IMR-90 (cell line): ENCODE measurements around the gene LTBP1. TPM values are rescaled to one million over a fixed set of nuclear protein-coding genes. Genes with fewer than 3 reads are reported as not detected.

ENCODE experiments used
- ATAC-seq: fragments of 200-7000 bp; cut with Tn5 transposase; 2 replicates; pipeline ENCODE4 v1.9.1; 2020; ENCODE audit warnings: low read depth, mild to moderate bottlenecking, moderate library complexity
- BruUV-seq: library from RNA; stranded (reverse); fragments of 400-500 nt; replicated peaks from 2 replicates; lab custom pipeline; 2021; lab: Mats Ljungman, UMichigan
- CTCF ChIA-PET: fragments of 300-600 bp; formaldehyde crosslinking; extraction: SDS; loops from one replicate; lab custom pipeline; 2021; ENCODE audit warnings: antibody characterized with exemption; lab: Yijun Ruan, JAX
- POLR2A ChIA-PET: fragments of 300-600 bp; sonication (Branson Sonifier 250); formaldehyde crosslinking; loops from one replicate; lab custom pipeline; 2022; ENCODE audit warnings: antibody characterized with exemption; ENCODE audit not compliant: unreplicated experiment; lab: Charles Lee
- DNase-seq: peaks from one replicate; pipeline ENCODE4 v3.0.0; 2013
- H2AFZ ChIP-seq: replicated peaks from 2 replicates; pipeline ENCODE3; 2013; ENCODE audit warnings: low read length, mild to moderate bottlenecking; ENCODE audit not compliant: poor library complexity
- H2AK5ac ChIP-seq: 2 replicates; pipeline ENCODE4 v1.6.1; 2013; ENCODE audit warnings: low read depth, low read length, inconsistent platforms
- H2AK9ac ChIP-seq: replicated peaks from 2 replicates; pipeline ENCODE3; 2013; ENCODE audit warnings: mild to moderate bottlenecking, low read depth, low read length, moderate library complexity; ENCODE audit not compliant: poor library complexity
- H2BK120ac ChIP-seq: 2 replicates; pipeline ENCODE4 v1.6.1; 2013; ENCODE audit warnings: low read depth, low read length, inconsistent platforms
- H2BK15ac ChIP-seq: 3 replicates; pipeline ENCODE4 v1.6.1; 2013; ENCODE audit warnings: low read depth, low read length, inconsistent platforms
- H2BK20ac ChIP-seq: 2 replicates; pipeline ENCODE4 v1.6.1; 2013; ENCODE audit warnings: low read depth, mild to moderate bottlenecking, inconsistent platforms, low read length, moderate library complexity
- H2BK5ac ChIP-seq: 2 replicates; pipeline ENCODE4 v1.6.1; 2013; ENCODE audit warnings: mild to moderate bottlenecking, low read depth, low read length, inconsistent platforms; ENCODE audit not compliant: poor library complexity, severe bottlenecking
- H3K14ac ChIP-seq: replicated peaks from 2 replicates; pipeline ENCODE4 v1.6.1; 2013; ENCODE audit warnings: low read depth, low read length, inconsistent platforms
- H3K18ac ChIP-seq: 2 replicates; pipeline ENCODE4 v1.6.1; 2013; ENCODE audit warnings: low read depth, low read length, control low read depth
- H3K23ac ChIP-seq: 2 replicates; pipeline ENCODE4 v1.6.1; 2013; ENCODE audit warnings: low read depth, low read length, inconsistent platforms
- H3K27ac ChIP-seq: 2 replicates; pipeline ENCODE4 v1.5.1; 2013; ENCODE audit warnings: mild to moderate bottlenecking, control low read depth, low read length; ENCODE audit not compliant: insufficient read depth
- H3K27me3 ChIP-seq: 2 replicates; pipeline ENCODE4 v1.6.1; 2013; ENCODE audit warnings: low read length; ENCODE audit not compliant: control insufficient read depth, insufficient read depth
- H3K36me3 ChIP-seq: 2 replicates; pipeline ENCODE4 v1.6.1; 2013; ENCODE audit warnings: low read length, mixed read lengths; ENCODE audit not compliant: control insufficient read depth, insufficient read depth
- H3K4ac ChIP-seq: 2 replicates; pipeline ENCODE4 v1.6.1; 2013; ENCODE audit warnings: low read depth, low read length, inconsistent platforms
- H3K4me1 ChIP-seq: 2 replicates; pipeline ENCODE4 v1.6.1; 2013; ENCODE audit warnings: low read length, mixed read lengths; ENCODE audit not compliant: control insufficient read depth, insufficient read depth
- H3K4me2 ChIP-seq: 2 replicates; pipeline ENCODE4 v1.6.1; 2013; ENCODE audit warnings: low read depth, mild to moderate bottlenecking, control low read depth, low read length, moderate library complexity
- H3K4me3 ChIP-seq: 2 replicates; pipeline ENCODE4 v1.5.1; 2013; ENCODE audit warnings: low read depth, mild to moderate bottlenecking, control low read depth, low read length, moderate library complexity; ENCODE audit not compliant: insufficient read depth
- H3K56ac ChIP-seq: 2 replicates; pipeline ENCODE4 v1.6.1; 2013; ENCODE audit warnings: low read length, inconsistent platforms; ENCODE audit not compliant: insufficient read depth; ENCODE audit errors: extremely low read depth
- H3K79me1 ChIP-seq, 2 experiments: 2 replicates each; pipeline ENCODE4 v1.6.1; 2013; ENCODE audit warnings: low read length in 2 of 2, inconsistent platforms in 1 of 2, low read depth in 1 of 2
- H3K9ac ChIP-seq: 2 replicates; pipeline ENCODE4 v1.6.1; 2013; ENCODE audit warnings: low read depth, low read length, control low read depth
- H3K9me1 ChIP-seq: 2 replicates; pipeline ENCODE4 v1.6.1; 2013; ENCODE audit warnings: low read length, inconsistent platforms; ENCODE audit not compliant: insufficient read depth
- H3K9me3 ChIP-seq: 2 replicates; pipeline ENCODE4 v1.6.1; 2013; ENCODE audit warnings: low read length; ENCODE audit not compliant: control insufficient read depth, insufficient read depth
- H4K20me1 ChIP-seq: 2 replicates; pipeline ENCODE4 v1.6.1; 2013; ENCODE audit warnings: low read length, inconsistent platforms; ENCODE audit not compliant: insufficient read depth
- H4K5ac ChIP-seq: 2 replicates; pipeline ENCODE4 v1.6.1; 2013; ENCODE audit warnings: mild to moderate bottlenecking, low read depth, low read length, control low read depth
- H4K8ac ChIP-seq, 2 experiments: 2 replicates each; pipeline ENCODE4 v1.6.1; 2013; ENCODE audit warnings: low read depth in 2 of 2, low read length in 2 of 2, control low read depth in 1 of 2, inconsistent platforms in 1 of 2
- H4K91ac ChIP-seq: 2 replicates; pipeline ENCODE4 v1.6.1; 2013; ENCODE audit warnings: low read depth, low read length, inconsistent platforms; ENCODE audit not compliant: insufficient read depth
- BHLHE40 ChIP-seq: fragments of 150-350 bp; IDR thresholded peaks from 2 replicates; pipeline ENCODE4 v1.6.1; 2016; ENCODE audit warnings: mild to moderate bottlenecking, low read depth, low read length
- CEBPB ChIP-seq: IDR thresholded peaks from 2 replicates; pipeline ENCODE4 v1.6.1; 2012; ENCODE audit warnings: low read depth, low read length, improper control_type of control experiment
- CHD1 ChIP-seq: IDR thresholded peaks from 2 replicates; pipeline ENCODE4 v1.6.1; 2012; ENCODE audit warnings: low read depth, low read length, improper control_type of control experiment
- CTCF ChIP-seq: conservative IDR thresholded peaks from 2 replicates; pipeline ENCODE4 v1.5.1; 2012; ENCODE audit warnings: mild to moderate bottlenecking, low read depth, low read length, improper control_type of control experiment
- ELK1 ChIP-seq: fragments of 150-350 bp; IDR thresholded peaks from 2 replicates; pipeline ENCODE4 v1.6.1; 2016; ENCODE audit warnings: low read depth, mild to moderate bottlenecking, low read length, moderate library complexity, borderline replicate concordance
- FOS ChIP-seq: fragments of 150-350 bp; IDR thresholded peaks from 2 replicates; pipeline ENCODE4 v1.6.1; 2016; ENCODE audit warnings: low read depth, low read length
- MAFK ChIP-seq: IDR thresholded peaks from 2 replicates; pipeline ENCODE4 v1.6.1; 2012; ENCODE audit warnings: low read depth, low read length, improper control_type of control experiment
- MAZ ChIP-seq: IDR thresholded peaks from 2 replicates; pipeline ENCODE4 v1.6.1; 2012; ENCODE audit warnings: low read depth, mild to moderate bottlenecking, low read length, improper control_type of control experiment, moderate library complexity, borderline replicate concordance
- MXI1 ChIP-seq: IDR thresholded peaks from 2 replicates; pipeline ENCODE4 v1.6.1; 2012; ENCODE audit warnings: low read depth, mild to moderate bottlenecking, low read length, moderate library complexity, borderline replicate concordance
- NFE2L2 ChIP-seq: fragments of 150-350 bp; IDR thresholded peaks from 2 replicates; pipeline ENCODE4 v1.6.1; 2016; ENCODE audit warnings: low read depth, mild to moderate bottlenecking, low read length
- POLR2A ChIP-seq: IDR thresholded peaks from 2 replicates; pipeline ENCODE4 v1.6.1; 2012; ENCODE audit warnings: mild to moderate bottlenecking, low read depth, low read length
- RAD21 ChIP-seq: IDR thresholded peaks from 2 replicates; pipeline ENCODE4 v1.6.1; 2012; ENCODE audit warnings: low read length, improper control_type of control experiment
- RCOR1 ChIP-seq: IDR thresholded peaks from 2 replicates; pipeline ENCODE4 v1.6.1; 2012; ENCODE audit warnings: mild to moderate bottlenecking, low read length, improper control_type of control experiment; ENCODE audit not compliant: insufficient replicate concordance
- RFX5 ChIP-seq: IDR thresholded peaks from 2 replicates; pipeline ENCODE4 v1.8.0; 2012; ENCODE audit warnings: low read depth, mild to moderate bottlenecking, low read length, moderate library complexity
- SMC3 ChIP-seq: fragments of 150-350 bp; IDR thresholded peaks from 2 replicates; pipeline ENCODE4 v1.6.1; 2016; ENCODE audit warnings: low read depth, mild to moderate bottlenecking, antibody characterized with exemption, low read length, moderate library complexity
- USF2 ChIP-seq: fragments of 150-350 bp; IDR thresholded peaks from 2 replicates; pipeline ENCODE4 v1.6.1; 2017; ENCODE audit warnings: mild to moderate bottlenecking, antibody characterized with exemption, low read length, low read depth
- WGBS, 2 experiments: methylation state at CpG; one replicate each; pipeline versions ENCODE4 v1.1.5 to v1.1.7; 2013; ENCODE audit warnings: missing lambda C conversion rate in 2 of 2; ENCODE audit not compliant: insufficient read length in 1 of 2; ENCODE audit errors: extremely low coverage in 2 of 2; 5-methylcytosine and 5-hydroxymethylcytosine counted together
- dilution Hi-C: fragments of 300-500 bp; cut with HindIII; formaldehyde crosslinking; loops from one replicate; pipeline ENCODE4 v1.14.3; 2018; ENCODE audit warnings: low sequenced_read_pairs; ENCODE audit not compliant: unreplicated experiment
- in situ Hi-C: fragments of 300-500 bp; cut with MboI; formaldehyde crosslinking; loops from 3 replicates; pipeline ENCODE4 v1.14.3; 2019; ENCODE audit warnings: low sequenced_read_pairs, inconsistent platforms, mixed read lengths
- intact Hi-C: fragments of 100-400 bp; cut with micrococcal nuclease; formaldehyde crosslinking; loops from 2 replicates; pipeline ENCODE4 v1.10.0; 2022
- polyA plus RNA-seq, 3 experiments: library from polyadenylated mRNA; depleted of rRNA; stranded (reverse); fragments of >200 nt; gene quantifications; 2 replicates each; pipeline ENCODE4 v1.2.3, GENCODE V29; 2012; ENCODE audit warnings: low replicate concordance in 1 of 3
- total RNA-seq: library from RNA; depleted of rRNA; stranded (reverse); fragments of >200 nt; gene quantifications from 2 replicates; pipeline ENCODE4 v1.2.3, GENCODE V29; 2012

LTBP1 gene
- total and polyA plus RNA-seq, 2 of the 4 experiments (the other 2 are of a cell fraction): 235 to 326 TPM

DNA sequence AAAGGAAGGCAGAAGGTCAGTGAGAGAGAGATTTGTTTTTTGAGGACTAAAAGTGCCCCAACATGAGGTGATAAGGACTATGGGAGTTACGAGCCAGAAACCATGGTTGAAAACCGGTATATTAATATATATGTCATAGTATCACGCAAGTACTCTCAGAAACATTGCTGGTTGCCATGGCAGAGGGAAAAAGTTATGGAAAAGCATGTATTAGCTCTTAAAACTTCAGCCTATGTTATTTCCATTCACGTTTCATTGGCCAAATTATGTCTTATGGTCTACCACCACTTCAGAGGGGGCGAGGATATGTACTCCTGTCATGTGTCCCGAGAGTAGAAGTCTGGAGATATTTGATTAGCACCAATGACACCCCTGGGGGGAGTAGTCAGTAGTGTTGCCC lies 125.9 kb downstream of the LTBP1 start:
- in situ Hi-C loops: no loop called here
- Histone ChIP-seq H4K8ac (peak overlapping the region in 1 of 2 experiments; percentile 63; a peak in 2 of 4 replicates), H2BK120ac (peak overlapping the region; percentile 78), H3K9me1 (peaks cover 14% of the 10 kb centered on the region), H3K23ac (peak overlapping the region; percentile 77; the same call in 1 of the 2 replicates), H3K27me3 (no peaks in the 10 kb centered on the region), H2BK5ac (peak overlapping the region; percentile 4), H2BK15ac (peak overlapping the region; percentile 55), H2AFZ (no peak overlapping the region), H3K18ac (peak overlapping the region; percentile 13; the same call in 1 of the 2 replicates), H2AK9ac (no peak overlapping the region), H3K9me3 (no peaks in the 10 kb centered on the region), H3K4me1 (peaks cover 21% of the 10 kb centered on the region), H4K5ac (0 out of 2 replicates have a peak overlapping the region, but pooled peaks have one; percentile 4), H4K20me1 (peaks cover 4% of the 10 kb centered on the region), H2AK5ac (peak overlapping the region; percentile 85), H3K4me3 (no peak overlapping the region), H3K9ac (no peak overlapping the region), H3K27ac (no peak overlapping the region), H3K14ac (peak overlapping the region; percentile 41; the same call in 1 of the 2 replicates), H3K4ac (peak overlapping the region; percentile 76), H2BK20ac (peak overlapping the region; percentile 38; the same call in 1 of the 2 replicates), H3K4me2 (no peak overlapping the region), H3K36me3 (no peaks in the 10 kb centered on the region), H3K56ac (no peak overlapping the region), H4K91ac (peak overlapping the region; percentile 37; the same call in 1 of the 2 replicates), H3K79me1 (peaks cover 22 to 37% of the 10 kb centered on the region in 2 experiments)
- DNase-seq (no peak), ATAC-seq (no peak)
- TF ChIP-seq NFE2L2 (no peak), RAD21 (no peak), CTCF (no peak), RFX5 (no peak), SMC3 (no peak), MXI1 (no peak), CEBPB (no peak), USF2 (no peak), FOS (no peak), MAFK (no peak), RCOR1 (no peak), CHD1 (no peak), BHLHE40 (no peak), MAZ (no peak), ELK1 (no peak), POLR2A (no peak)
- ChIA-PET CTCF (interaction anchor here (0.6 kb wide), 1 partner anchor 361 kb away, joined by 6 read pairs; no protein-coding TSS in a partner anchor), POLR2A (no interaction called here)
- BruUV-seq: no TSS peak
- no CpG with 5 or more reads among the region's 6 CpGs for WGBS, 2 experiments
- dilution Hi-C loops: no loop called here
- intact Hi-C loops: no loop called here
